OCI-LY1 (cell line): Measurements from ENCODE around the gene P2RY6.

ENCODE experiments used
- CTCF ChIP-seq: fragments of 200-600 bp; sonication (generic), shearing (Covaris generic); IDR thresholded peaks from 2 replicates; pipeline ENCODE4 v1.5.1; 2017; ENCODE audit warnings: mild to moderate bottlenecking, antibody characterized with exemption, low read length, moderate library complexity, mixed read lengths
- EZH2 ChIP-seq: fragments of 200-600 bp; sonication (generic), shearing (Covaris generic); IDR thresholded peaks from 2 replicates; pipeline ENCODE4 v1.8.0; 2017; ENCODE audit warnings: borderline replicate concordance, mixed run types, mild to moderate bottlenecking, antibody characterized with exemption, low read length, moderate library complexity, mixed read lengths

- TF ChIP-seq CTCF (no peak), EZH2 (no peak)
Measured at GRCh38 chr11:73297231-73297590, 25.1 kb downstream of the P2RY6 start.
